Uterus (tissue), 2 donors: ENCODE results near the gene GRIK4.

Experiments used
- POLR2A ChIP-seq, 2 donors: fragments of 450-650 bp; IDR thresholded peaks; one replicate each; pipeline ENCODE4 v1.6.1; 2016; ENCODE audit warnings: antibody characterized with exemption in 2 of 2, mild to moderate bottlenecking in 1 of 2, moderate library complexity in 1 of 2
- TF ChIP-seq, protein P1 (sequence below), 4 experiments: fragments of 200-600 bp in 2 of 4; fragments of 450-650 bp in 2 of 4; sonication (generic) in 2 of 4; IDR thresholded peaks; one replicate each; pipeline ENCODE4 v1.5.1; 2016 to 2019; ENCODE audit warnings: antibody characterized with exemption in 4 of 4, mild to moderate bottlenecking in 2 of 4, moderate library complexity in 1 of 4

DNA sequence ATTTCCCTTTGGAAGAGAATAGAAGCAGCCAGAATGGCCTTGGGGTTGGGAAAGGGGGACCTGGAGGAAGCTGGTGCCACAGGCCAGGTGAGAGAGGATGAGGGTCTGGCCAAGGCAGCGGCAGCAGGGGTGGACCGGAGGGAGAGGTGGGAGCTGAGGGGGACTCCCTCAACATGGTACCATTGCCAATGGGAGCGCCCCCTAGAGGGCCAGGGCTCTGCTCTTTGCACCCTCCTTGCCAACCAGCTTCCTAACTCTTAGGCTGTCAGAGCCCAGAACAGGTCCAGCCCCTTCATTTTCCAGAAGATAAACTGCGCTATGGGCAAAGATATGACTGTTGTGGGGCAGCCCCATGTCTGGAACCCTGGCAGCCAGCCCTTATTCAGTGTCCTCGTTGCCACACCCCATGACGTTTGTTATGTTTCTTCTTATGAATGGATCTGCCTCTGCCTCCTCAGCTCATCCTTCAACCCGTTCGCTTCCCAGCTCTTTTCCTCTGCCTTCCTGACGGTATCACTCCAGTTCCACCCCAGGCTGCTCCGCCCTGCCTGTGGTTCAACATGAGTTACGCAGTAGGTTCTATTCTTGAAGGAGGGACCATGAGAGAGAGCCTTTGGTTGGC lies 185.2 kb downstream of the GRIK4 start:
- TF ChIP-seq, protein P1, sequence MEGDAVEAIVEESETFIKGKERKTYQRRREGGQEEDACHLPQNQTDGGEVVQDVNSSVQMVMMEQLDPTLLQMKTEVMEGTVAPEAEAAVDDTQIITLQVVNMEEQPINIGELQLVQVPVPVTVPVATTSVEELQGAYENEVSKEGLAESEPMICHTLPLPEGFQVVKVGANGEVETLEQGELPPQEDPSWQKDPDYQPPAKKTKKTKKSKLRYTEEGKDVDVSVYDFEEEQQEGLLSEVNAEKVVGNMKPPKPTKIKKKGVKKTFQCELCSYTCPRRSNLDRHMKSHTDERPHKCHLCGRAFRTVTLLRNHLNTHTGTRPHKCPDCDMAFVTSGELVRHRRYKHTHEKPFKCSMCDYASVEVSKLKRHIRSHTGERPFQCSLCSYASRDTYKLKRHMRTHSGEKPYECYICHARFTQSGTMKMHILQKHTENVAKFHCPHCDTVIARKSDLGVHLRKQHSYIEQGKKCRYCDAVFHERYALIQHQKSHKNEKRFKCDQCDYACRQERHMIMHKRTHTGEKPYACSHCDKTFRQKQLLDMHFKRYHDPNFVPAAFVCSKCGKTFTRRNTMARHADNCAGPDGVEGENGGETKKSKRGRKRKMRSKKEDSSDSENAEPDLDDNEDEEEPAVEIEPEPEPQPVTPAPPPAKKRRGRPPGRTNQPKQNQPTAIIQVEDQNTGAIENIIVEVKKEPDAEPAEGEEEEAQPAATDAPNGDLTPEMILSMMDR (IDR thresholded peaks at IDR 0.05): no peak
- TF ChIP-seq POLR2A (IDR thresholded peaks at IDR 0.05): no peak
